Mesenchymal stem cell (in vitro differentiated cells and primary cell): ENCODE measurements around the gene BAD.

Experiments used
- DNase-seq: peaks from one replicate; pipeline ENCODE4 v3.0.0-alpha.2; 2013
- H2AFZ ChIP-seq: one replicate; pipeline ENCODE4 v1.6.1; 2013; ENCODE audit warnings: low read depth, mild to moderate bottlenecking, control low read depth, inconsistent platforms, low read length, moderate library complexity
- H2AK5ac ChIP-seq: 2 replicates; pipeline ENCODE4 v1.6.1; 2013; ENCODE audit warnings: low read length, moderate library complexity, mild to moderate bottlenecking, inconsistent platforms; ENCODE audit not compliant: severe bottlenecking
- H2BK120ac ChIP-seq: one replicate; pipeline ENCODE4 v1.6.1; 2013; ENCODE audit warnings: low read depth, mild to moderate bottlenecking, inconsistent platforms, low read length, moderate library complexity
- H2BK12ac ChIP-seq, 2 experiments: one replicate each; pipeline ENCODE4 v1.6.1; 2013; ENCODE audit warnings: inconsistent platforms in 2 of 2, low read length in 2 of 2, mild to moderate bottlenecking in 2 of 2, moderate library complexity in 2 of 2, control low read depth in 1 of 2
- H2BK15ac ChIP-seq: one replicate; pipeline ENCODE4 v1.6.1; 2013; ENCODE audit warnings: mild to moderate bottlenecking, low read depth, inconsistent platforms; ENCODE audit not compliant: poor library complexity, severe bottlenecking
- H2BK5ac ChIP-seq: 2 replicates; pipeline ENCODE4 v1.6.1; 2013; ENCODE audit warnings: low read depth, mild to moderate bottlenecking, low read length, control low read depth, inconsistent platforms; ENCODE audit not compliant: poor library complexity, severe bottlenecking
- H3K14ac ChIP-seq, 2 experiments: one replicate each; pipeline ENCODE4 v1.6.1; 2013; ENCODE audit warnings: inconsistent platforms in 2 of 2, low read length in 2 of 2, control low read depth in 1 of 2, mild to moderate bottlenecking in 1 of 2, moderate library complexity in 1 of 2
- H3K18ac ChIP-seq, 2 experiments: one replicate each; pipeline ENCODE4 v1.6.1; 2013; ENCODE audit warnings: inconsistent platforms in 2 of 2, low read length in 2 of 2, control low read depth in 1 of 2, low read depth in 1 of 2, mild to moderate bottlenecking in 1 of 2
- H3K23ac ChIP-seq, 2 experiments: one replicate each; pipeline ENCODE4 v1.6.1; 2013; ENCODE audit warnings: inconsistent platforms in 2 of 2, low read length in 2 of 2, mild to moderate bottlenecking in 2 of 2, moderate library complexity in 2 of 2, control low read depth in 1 of 2
- H3K27ac ChIP-seq: 2 replicates; pipeline ENCODE4 v1.5.1; 2013; ENCODE audit warnings: mild to moderate bottlenecking, moderate library complexity, low read length, control low read depth, inconsistent platforms; ENCODE audit not compliant: poor library complexity, severe bottlenecking
- H3K27me3 ChIP-seq, 2 experiments: 2 replicates each; pipeline versions ENCODE4 v1.6.1 to v1.7.0; 2013; ENCODE audit warnings: low read length in 2 of 2, mild to moderate bottlenecking in 2 of 2, moderate library complexity in 2 of 2, control low read depth in 1 of 2, inconsistent platforms in 1 of 2; ENCODE audit not compliant: control insufficient read depth in 1 of 2, insufficient read depth in 1 of 2
- H3K36me3 ChIP-seq, 2 experiments: 2 replicates each; pipeline versions ENCODE4 v1.6.1 to v1.7.0; 2013; ENCODE audit warnings: low read length in 2 of 2, control low read depth in 1 of 2, inconsistent platforms in 1 of 2, low read depth in 1 of 2, mild to moderate bottlenecking in 1 of 2; ENCODE audit not compliant: insufficient read depth in 2 of 2, control insufficient read depth in 1 of 2
- H3K4ac ChIP-seq, 2 experiments: one replicate each; pipeline ENCODE4 v1.6.1; 2013; ENCODE audit warnings: inconsistent platforms in 2 of 2, low read length in 2 of 2, mild to moderate bottlenecking in 2 of 2, moderate library complexity in 2 of 2, control low read depth in 1 of 2, low read depth in 1 of 2
- H3K4me1 ChIP-seq: 2 replicates; pipeline ENCODE4 v1.6.1; 2013; ENCODE audit warnings: low read depth, low read length, control low read depth; ENCODE audit not compliant: control insufficient read depth, insufficient read depth
- H3K4me2 ChIP-seq: 2 replicates; pipeline ENCODE4 v1.6.1; 2013; ENCODE audit warnings: low read length, mild to moderate bottlenecking, inconsistent platforms; ENCODE audit not compliant: poor library complexity, severe bottlenecking
- H3K4me3 ChIP-seq, 2 experiments: 2 replicates each; pipeline versions ENCODE4 v1.5.1 to v1.7.0; 2013; ENCODE audit warnings: low read length in 2 of 2, mild to moderate bottlenecking in 2 of 2, control low read depth in 1 of 2, low read depth in 1 of 2; ENCODE audit not compliant: insufficient read depth in 1 of 2
- H3K79me1 ChIP-seq: replicated peaks from 2 replicates; pipeline ENCODE4 v1.6.1; 2013; ENCODE audit warnings: mild to moderate bottlenecking, control low read depth, low read length, inconsistent platforms; ENCODE audit not compliant: poor library complexity, severe bottlenecking
- H3K9ac ChIP-seq: 2 replicates; pipeline ENCODE4 v1.7.0; 2013; ENCODE audit warnings: mild to moderate bottlenecking, low read length, moderate library complexity
- H3K9me3 ChIP-seq: 2 replicates; pipeline ENCODE4 v1.7.0; 2013; ENCODE audit warnings: mild to moderate bottlenecking, low read length; ENCODE audit not compliant: control insufficient read depth
- H4K8ac ChIP-seq: one replicate; pipeline ENCODE4 v1.6.1; 2013; ENCODE audit warnings: inconsistent platforms, mild to moderate bottlenecking, low read length, moderate library complexity
- H4K91ac ChIP-seq: one replicate; pipeline ENCODE4 v1.6.1; 2013; ENCODE audit warnings: mild to moderate bottlenecking, low read length, inconsistent platforms
- WGBS: methylation state at CpG from one replicate; pipeline ENCODE4 v1.1.7; 2013; ENCODE audit warnings: mixed read lengths; 5-methylcytosine and 5-hydroxymethylcytosine counted together

BAD gene

DNA sequence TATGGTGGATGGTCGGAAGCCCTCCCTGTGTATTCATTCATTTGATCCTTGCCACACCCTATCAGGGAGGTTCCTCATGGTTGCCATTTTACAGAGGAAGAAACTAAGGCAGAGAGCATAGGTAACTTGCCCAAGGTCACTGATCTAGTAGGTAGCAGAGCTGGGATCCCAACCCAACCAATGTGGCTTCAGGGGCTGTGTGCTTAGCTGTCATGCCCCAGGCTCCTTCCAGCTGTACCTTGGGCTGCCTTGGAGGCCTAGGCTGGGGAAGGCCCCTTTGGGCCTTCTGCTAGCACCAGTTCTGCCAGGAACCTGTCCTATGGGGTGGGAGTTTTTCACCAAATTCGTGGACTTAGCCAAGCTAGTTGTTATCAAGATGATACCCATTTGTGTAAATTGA lies 8.6 kb downstream of the BAD start:
- WGBS: no CpG with 5 or more reads among the region's 2 CpGs
- no peak overlapping the region for H3K18ac ChIP-seq
- no peak overlapping the region for H3K23ac ChIP-seq
- DNase-seq: no peak
- H3K4me3 ChIP-seq: no peak overlapping the region
- no peak overlapping the region for H3K9ac ChIP-seq
- no peak overlapping the region for H2BK12ac ChIP-seq
- H3K4ac ChIP-seq: no peak overlapping the region
- H3K27me3 ChIP-seq: no peaks in the 10 kb centered on the region
- H2BK5ac ChIP-seq: no peak overlapping the region
- H3K14ac ChIP-seq: no peak overlapping the region
- H2AFZ ChIP-seq: no peak overlapping the region
- no peak overlapping the region for H4K91ac ChIP-seq
- peak overlapping the region; percentile 66 for H2AK5ac ChIP-seq
- H3K4me1 ChIP-seq: peaks cover 20% of the 10 kb centered on the region
- peaks cover 36 to 37% of the 10 kb centered on the region in 2 experiments for H3K36me3 ChIP-seq
- peak overlapping the region; percentile 13 for H3K27ac ChIP-seq
- H4K8ac ChIP-seq: no peak overlapping the region
- H3K79me1 ChIP-seq: peaks cover 25% of the 10 kb centered on the region
- H2BK120ac ChIP-seq: no peak overlapping the region
- no peaks in the 10 kb centered on the region for H3K9me3 ChIP-seq
- no peak overlapping the region for H3K4me2 ChIP-seq
- no peak overlapping the region for H2BK15ac ChIP-seq

DNA sequence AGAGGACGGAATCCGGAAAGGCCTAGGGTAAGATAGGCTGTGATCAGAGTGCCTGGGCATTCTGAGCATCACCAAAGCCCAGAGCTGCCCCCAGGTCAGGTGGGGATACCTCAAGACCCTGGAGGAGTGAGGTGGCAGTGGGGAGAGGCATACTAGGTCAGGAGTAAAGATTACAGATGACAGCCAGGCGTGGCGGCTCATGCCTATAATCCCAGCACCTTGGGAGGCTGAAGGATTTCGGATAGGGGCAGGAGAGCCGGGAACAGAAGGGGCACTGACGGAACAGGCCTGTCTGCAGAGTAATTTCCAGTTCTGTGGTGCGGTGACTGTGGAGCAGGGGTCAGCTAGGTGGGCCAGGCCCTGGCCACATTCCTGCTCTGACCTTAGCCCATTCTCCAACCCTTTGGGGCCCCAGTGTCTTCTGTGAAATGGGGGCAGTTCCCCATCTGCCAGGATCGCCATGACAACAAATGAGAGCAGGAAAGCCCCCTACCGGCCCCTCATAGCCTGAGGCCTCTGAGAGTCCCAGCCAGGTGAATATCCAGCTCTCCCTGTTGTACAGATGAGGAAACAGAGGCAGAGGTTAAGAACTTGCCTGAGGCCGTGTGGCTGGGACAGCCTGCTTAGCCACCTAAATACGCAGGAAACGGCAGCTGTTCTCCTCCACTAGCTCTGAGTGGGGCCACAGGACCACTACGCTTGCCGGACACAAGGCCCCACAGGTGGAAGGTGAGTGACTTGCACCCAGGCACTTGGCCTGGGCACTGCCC lies 9.2 kb downstream of the BAD start:
- Histone ChIP-seq H2BK12ac (no peak overlapping the region), H3K36me3 (peaks cover 36 to 37% of the 10 kb centered on the region in 2 experiments), H2BK5ac (no peak overlapping the region), H2BK15ac (no peak overlapping the region), H2AK5ac (no peak overlapping the region), H3K4me2 (no peak overlapping the region), H3K4ac (no peak overlapping the region), H2BK120ac (no peak overlapping the region), H3K27ac (no peak overlapping the region), H4K8ac (no peak overlapping the region), H3K4me3 (no peak overlapping the region), H3K79me1 (peaks cover 25% of the 10 kb centered on the region), H3K9ac (no peak overlapping the region), H2AFZ (no peak overlapping the region), H3K14ac (no peak overlapping the region), H3K4me1 (peaks cover 20% of the 10 kb centered on the region), H3K23ac (no peak overlapping the region), H3K27me3 (no peaks in the 10 kb centered on the region), H4K91ac (peak overlapping the region; percentile 79), H3K9me3 (no peaks in the 10 kb centered on the region), H3K18ac (no peak overlapping the region)
- DNase-seq: no peak
- 92% methylated on average over 14 of the region's 15 CpGs for WGBS

DNA sequence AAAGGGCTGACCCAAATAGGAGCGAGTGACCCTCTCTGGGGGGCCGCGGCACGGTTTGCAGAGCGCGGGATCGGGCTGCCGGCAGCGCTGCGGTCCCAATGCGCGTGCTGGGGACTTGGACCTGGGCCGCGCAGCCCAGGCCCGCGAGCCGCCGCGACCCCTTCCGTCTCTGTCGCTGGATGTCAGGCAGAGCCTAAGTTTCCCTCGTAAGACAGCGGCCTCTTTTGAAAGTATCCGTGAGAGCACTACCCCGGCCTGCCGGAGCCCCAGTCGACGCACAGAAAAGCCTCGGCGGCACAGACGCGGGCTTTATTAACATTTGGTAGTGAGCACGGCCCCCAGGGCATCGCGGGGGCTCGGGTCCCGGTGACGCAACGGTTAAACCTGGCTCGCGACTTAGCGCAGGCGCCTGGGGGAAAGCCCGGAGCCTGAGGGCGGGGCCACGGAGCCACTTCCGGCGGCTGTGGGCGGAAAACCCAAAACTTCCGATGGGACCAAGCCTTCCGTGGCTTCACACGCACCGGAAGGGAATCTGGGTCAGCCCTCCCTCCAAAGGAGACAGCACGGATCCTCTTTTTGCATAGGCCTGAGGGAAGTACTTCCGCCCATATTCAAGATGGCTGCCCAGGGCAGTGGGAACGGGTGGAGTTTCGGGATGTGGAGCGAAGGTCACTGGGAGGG lies 14.8 kb downstream of the BAD start:
- Histone ChIP-seq H3K4me3 (peak overlapping the region; percentile 76 to 83), H2BK120ac (peak overlapping the region; percentile 90), H3K27ac (peak overlapping the region; percentile 99), H3K18ac (peak overlapping the region; percentile 73 to 89), H2AFZ (peak overlapping the region; percentile 18), H4K8ac (peak overlapping the region; percentile 99), H3K4me2 (peak overlapping the region; percentile 81), H3K4me1 (peaks cover 22% of the 10 kb centered on the region), H3K27me3 (no peaks in the 10 kb centered on the region), H3K36me3 (peaks cover 21 to 39% of the 10 kb centered on the region in 2 experiments), H2BK12ac (peak overlapping the region in 1 of 2 experiments; percentile 52), H3K9ac (peak overlapping the region; percentile 96), H2BK5ac (peak overlapping the region; percentile 82), H3K14ac (peak overlapping the region in 1 of 2 experiments; percentile 89), H3K4ac (peak overlapping the region; percentile 93 to 97), H2BK15ac (peak overlapping the region; percentile 95), H2AK5ac (no peak overlapping the region), H4K91ac (peak overlapping the region; percentile 98), H3K9me3 (no peaks in the 10 kb centered on the region), H3K79me1 (peaks cover 13% of the 10 kb centered on the region), H3K23ac (peak overlapping the region; percentile 37 to 92)
- WGBS: under 1% methylated on average over 58 of the region's 58 CpGs
- DNase-seq: peak; percentile 100

DNA sequence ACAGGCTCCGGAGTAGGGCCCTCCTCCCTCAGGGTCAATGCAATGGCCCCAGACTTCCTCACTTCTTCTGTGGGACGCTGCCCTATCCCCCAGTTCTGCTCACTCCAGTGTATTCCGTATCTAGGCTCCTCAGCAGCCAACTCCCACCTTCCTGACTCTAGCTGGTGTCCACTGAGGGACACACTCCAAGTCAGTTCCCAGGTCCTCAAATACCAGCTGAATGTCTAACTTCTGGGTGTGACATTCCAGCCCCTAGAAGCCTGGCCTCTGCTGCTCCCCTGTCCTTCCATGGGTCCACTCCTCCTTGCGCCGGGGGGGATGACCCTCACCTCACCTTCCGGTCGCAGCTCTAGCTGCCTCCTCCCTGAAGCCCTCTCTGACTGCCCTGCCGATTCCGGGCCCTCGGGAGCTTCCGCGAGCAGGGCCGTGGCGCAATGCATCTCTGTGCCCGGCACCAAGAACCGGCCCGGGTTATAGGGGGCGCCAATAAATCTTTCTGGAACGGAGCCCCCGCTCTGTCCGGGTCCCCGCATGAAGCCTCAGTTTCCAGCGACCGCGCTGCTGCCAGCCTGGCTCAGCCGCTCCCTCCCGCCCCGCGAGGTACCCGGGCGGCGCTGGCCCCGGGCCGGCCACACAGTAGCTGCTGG lies 15.4 kb downstream of the BAD start:
- Histone ChIP-seq H2BK5ac (peak overlapping the region; percentile 82), H3K23ac (peak overlapping the region in 1 of 2 experiments; percentile 92), H3K36me3 (peaks cover 28 to 46% of the 10 kb centered on the region in 2 experiments), H3K9ac (peak overlapping the region; percentile 96), H4K8ac (peak overlapping the region; percentile 99), H3K4me1 (peaks cover 25% of the 10 kb centered on the region), H2BK120ac (peak overlapping the region; percentile 90), H3K4me2 (peak overlapping the region; percentile 81), H3K18ac (peak overlapping the region; percentile 73 to 89), H3K9me3 (no peaks in the 10 kb centered on the region), H3K27me3 (no peaks in the 10 kb centered on the region), H3K4me3 (peak overlapping the region; percentile 70 to 83), H3K4ac (peak overlapping the region; percentile 93 to 97), H3K27ac (peak overlapping the region; percentile 94), H2AK5ac (peak overlapping the region; percentile 62), H2AFZ (peak overlapping the region; percentile 18), H2BK12ac (peak overlapping the region in 1 of 2 experiments; percentile 52), H3K14ac (peak overlapping the region in 1 of 2 experiments; percentile 89), H2BK15ac (peak overlapping the region; percentile 95), H3K79me1 (peaks cover 14% of the 10 kb centered on the region), H4K91ac (peak overlapping the region; percentile 98)
- WGBS: 2% methylated on average over 34 of the region's 34 CpGs
- DNase-seq: peak; percentile 67
